GM12873 (cell line): ENCODE measurements around the gene SLC22A1.
A peak's percentile ranks its signal among the peaks of the same experiment; 100 is the strongest.

Experiments used
- TF ChIP-seq, protein P1 (sequence below): IDR thresholded peaks from 2 replicates; pipeline ENCODE4 v1.5.1; 2012; ENCODE audit warnings: low read depth, mild to moderate bottlenecking, moderate library complexity, low read length, control low read depth; ENCODE audit not compliant: insufficient read depth; ENCODE audit errors: missing control alignments

SLC22A1 gene

DNA sequence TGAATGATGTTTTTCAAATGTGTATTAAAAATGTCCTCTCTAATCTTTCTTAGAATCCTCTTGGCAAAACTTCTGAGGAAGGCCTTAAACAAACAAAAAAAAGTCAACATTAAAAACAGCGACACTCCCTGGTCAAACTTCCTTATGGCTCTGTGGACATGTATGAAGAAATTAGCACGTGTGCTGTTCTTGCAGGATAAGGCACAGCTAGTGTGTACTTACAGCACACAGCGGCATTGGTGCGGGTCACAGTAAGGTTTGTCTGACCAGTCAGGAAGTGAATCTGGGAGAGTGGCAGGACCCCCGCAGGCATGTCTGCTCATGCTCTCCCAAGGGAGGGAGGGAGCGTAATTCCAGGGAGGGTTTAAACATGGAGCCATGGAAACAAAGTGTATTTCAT lies 38.8 kb downstream of the SLC22A1 start:
- TF ChIP-seq, protein P1, sequence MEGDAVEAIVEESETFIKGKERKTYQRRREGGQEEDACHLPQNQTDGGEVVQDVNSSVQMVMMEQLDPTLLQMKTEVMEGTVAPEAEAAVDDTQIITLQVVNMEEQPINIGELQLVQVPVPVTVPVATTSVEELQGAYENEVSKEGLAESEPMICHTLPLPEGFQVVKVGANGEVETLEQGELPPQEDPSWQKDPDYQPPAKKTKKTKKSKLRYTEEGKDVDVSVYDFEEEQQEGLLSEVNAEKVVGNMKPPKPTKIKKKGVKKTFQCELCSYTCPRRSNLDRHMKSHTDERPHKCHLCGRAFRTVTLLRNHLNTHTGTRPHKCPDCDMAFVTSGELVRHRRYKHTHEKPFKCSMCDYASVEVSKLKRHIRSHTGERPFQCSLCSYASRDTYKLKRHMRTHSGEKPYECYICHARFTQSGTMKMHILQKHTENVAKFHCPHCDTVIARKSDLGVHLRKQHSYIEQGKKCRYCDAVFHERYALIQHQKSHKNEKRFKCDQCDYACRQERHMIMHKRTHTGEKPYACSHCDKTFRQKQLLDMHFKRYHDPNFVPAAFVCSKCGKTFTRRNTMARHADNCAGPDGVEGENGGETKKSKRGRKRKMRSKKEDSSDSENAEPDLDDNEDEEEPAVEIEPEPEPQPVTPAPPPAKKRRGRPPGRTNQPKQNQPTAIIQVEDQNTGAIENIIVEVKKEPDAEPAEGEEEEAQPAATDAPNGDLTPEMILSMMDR: peak; percentile 7

DNA sequence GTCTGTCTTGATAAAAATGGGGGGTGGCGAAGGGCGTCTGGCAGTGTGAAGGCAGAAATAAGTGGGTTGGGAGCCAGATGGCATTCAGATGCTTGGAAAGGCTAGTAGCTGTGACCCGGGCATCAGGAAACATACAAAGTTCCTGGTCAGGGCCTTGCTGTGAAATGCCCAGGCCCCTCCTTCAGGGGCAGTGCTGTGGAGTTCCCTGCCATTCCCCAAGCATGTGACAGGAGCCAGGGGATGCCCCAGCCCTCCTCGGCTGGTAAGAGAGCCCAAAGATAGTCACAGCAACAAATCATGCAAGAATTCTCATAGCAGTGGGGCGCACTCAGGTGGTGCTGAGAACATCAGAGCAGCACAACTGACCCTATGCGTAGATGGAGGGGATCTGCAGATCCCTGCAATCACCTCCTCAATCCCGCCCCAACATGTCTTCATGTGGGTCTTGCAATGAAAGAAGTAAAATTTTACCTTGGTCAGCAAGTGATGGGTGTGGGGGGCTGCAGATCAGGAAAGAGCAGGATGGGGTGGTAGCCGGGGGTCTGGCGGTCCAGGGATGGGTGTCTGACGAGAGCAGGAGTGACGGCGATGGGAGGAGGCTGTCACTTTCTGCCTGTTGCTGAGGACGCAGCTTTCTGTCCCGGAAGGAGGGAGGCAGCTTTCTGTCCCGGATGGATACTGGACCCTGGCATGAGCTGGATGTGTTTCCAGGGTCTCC lies 39.5 kb downstream of the SLC22A1 start:
- TF ChIP-seq, protein P1: no peak

DNA sequence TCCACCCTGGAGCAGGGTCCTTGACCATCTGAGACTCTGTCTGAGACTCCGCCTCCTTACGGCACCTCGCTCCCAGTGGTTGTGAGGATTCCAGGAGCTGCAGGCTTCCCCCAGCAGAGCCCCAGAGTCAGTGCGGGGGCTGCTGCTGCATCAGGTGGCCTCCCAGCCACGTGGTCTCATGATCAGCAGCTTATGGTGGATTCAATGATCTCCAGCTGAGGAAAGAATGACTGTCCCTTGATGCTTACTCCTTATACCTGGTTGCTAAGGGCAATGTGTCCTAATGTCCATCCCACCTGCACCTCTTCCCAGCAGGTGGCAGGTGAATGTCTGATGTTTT lies 40.0 kb downstream of the SLC22A1 start:
- TF ChIP-seq, protein P1: no peak

DNA sequence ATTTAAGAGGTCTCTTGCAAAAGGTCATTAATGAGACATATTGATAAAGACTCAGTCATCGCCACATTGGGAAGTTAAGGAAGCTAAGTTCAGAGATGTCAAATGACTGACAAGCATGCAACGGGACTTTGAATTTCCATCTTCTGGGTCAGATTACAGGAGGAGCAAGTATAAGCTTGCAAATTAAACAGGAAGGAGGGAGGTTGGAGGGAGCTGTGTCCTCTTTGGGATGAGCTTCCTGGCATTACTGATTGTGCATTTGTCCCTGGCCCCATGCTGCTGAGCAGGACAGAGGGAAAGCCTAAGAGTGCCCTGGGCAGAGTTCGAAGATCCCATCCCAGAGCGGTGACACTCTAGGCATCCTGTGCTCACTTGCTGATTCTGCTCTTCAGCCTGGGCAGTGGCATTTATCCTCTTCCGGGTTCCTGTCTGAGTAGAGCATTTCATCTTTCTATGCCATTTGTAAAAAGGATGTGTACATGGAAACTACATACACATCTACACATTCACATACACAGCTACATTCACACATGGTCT lies 40.5 kb downstream of the SLC22A1 start:
- TF ChIP-seq, protein P1: no peak

DNA sequence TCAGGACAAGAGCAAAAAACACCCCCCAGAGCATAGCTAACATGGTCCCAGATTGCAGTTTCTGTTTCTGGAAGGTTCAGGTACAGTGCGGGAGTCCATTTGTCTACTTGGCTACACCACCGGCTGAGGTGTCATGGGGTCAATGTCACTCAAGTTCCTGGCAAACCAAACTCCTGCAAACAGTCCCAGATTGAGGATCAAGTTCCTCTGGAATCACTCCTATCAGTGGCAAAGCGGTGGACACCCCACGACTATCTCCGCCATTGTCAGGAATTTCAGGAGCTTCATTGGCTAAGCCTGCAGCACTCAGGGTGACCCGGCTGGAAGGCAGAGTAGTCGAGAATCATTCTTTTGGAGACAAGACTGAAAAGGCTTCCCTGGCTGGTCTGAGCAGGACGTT lies 41.8 kb downstream of the SLC22A1 start:
- TF ChIP-seq, protein P1: no peak

DNA sequence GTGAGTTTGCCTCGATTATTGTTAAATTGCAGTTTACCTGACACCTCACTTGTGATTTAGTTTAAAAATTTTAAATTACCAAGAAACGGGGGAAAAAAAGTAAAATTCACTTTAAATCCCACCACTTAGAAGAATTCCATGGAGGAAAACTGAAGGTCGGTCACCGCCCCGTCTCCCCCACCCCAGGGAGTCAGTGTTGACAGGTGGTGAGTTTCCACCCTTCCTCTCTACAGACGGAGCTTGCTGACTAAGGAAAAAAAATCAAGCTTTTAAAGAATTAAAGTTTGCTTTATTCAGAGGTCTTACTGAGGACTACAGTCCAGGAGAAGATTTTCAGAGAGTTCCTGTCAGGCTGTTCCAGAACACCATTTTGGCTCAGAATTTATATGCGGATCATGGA lies 42.3 kb downstream of the SLC22A1 start:
- TF ChIP-seq, protein P1: no peak

DNA sequence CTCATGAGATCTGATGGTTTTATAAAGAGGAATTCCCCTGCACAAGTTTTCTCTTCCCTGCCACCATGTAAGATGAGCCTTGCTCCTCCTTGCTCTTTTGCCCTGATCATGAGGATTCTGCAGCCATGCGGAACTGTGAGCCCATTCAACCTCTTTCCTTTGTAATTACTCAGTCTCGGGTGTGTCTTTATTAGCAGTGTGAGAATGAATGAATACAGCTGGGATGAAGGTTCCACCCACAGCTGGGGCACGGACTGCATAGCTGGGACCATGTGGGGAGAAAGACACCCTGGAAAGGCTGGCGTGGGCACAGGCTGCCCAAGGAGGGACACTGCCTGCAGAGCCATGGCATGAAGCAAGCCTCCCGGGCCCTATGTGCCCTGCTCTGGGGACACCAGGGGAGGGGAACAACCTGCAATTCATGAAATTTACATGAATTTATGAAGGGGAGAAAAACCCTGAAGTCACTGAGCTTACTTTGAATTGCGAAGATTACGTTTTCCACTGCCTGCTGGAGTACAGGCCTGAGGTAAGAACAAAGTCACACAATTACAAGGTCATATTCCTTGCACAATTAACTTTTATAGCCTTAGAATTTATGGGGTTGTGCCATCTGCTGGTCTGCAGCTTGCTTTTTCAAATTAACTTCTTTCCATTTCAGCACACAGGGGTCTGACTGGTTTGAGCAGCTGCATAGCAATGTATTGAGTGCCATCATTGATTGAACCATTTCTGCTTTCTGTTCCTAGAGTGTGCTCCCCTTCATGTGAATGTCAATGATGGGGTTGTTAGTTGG lies 46.2 kb downstream of the SLC22A1 start:
- TF ChIP-seq, protein P1: no peak
